Measurements from ENCODE around the gene PSMG3.

The PSMG3 gene

GRCh38 chr7:1569833-1570632 is at the start of gene PSMG3:
TSS of gene PSMG3 (minus strand) at chr7:1570032. CDS start at chr7:1569339, 693 bp downstream.
- DNase-seq = peak; percentile 91

GRCh38 chr7:1618475-1618874 is 48.6 kb upstream of the PSMG3 start:
- no peak for DNase-seq

- no peak for DNase-seq
Observed at GRCh38 chr7:1617957-1618356, 48.1 kb upstream of the PSMG3 start.

- DNase-seq = no peak
Observed at GRCh38 chr7:1616741-1617140, 46.9 kb upstream of the PSMG3 start.

GRCh38 chr7:1611708-1612241 is 41.9 kb upstream of the PSMG3 start:
- DNase-seq = no peak

- DNase-seq = no peak
Observed at GRCh38 chr7:1610678-1611302, 41.0 kb upstream of the PSMG3 start.

GRCh38 chr7:1610013-1610677 is 40.3 kb upstream of the PSMG3 start:
- no peak for DNase-seq

GRCh38 chr7:1609023-1609422 is 39.2 kb upstream of the PSMG3 start:
- no peak for DNase-seq

- no peak for DNase-seq
Observed at GRCh38 chr7:1608318-1608717, 38.5 kb upstream of the PSMG3 start.

- DNase-seq = no peak
Observed at GRCh38 chr7:1607696-1608095, 37.9 kb upstream of the PSMG3 start.

GRCh38 chr7:1607001-1607400 is 37.2 kb upstream of the PSMG3 start:
- no peak for DNase-seq

GRCh38 chr7:1604383-1604782 is 34.6 kb upstream of the PSMG3 start:
- DNase-seq = no peak

GRCh38 chr7:1603346-1604225 is 33.8 kb upstream of the PSMG3 start:
- no peak for DNase-seq

GRCh38 chr7:1602386-1602785 is 32.6 kb upstream of the PSMG3 start:
- no peak for DNase-seq

GRCh38 chr7:1601956-1602355 is 32.1 kb upstream of the PSMG3 start:
- no peak for DNase-seq

- no peak for DNase-seq
Observed at GRCh38 chr7:1599640-1600395, 30.0 kb upstream of the PSMG3 start.

GRCh38 chr7:1598961-1599639 is 29.3 kb upstream of the PSMG3 start:
- no peak for DNase-seq

- no peak for DNase-seq
Observed at GRCh38 chr7:1598286-1598685, 28.5 kb upstream of the PSMG3 start.

GRCh38 chr7:1597791-1598190 is 28.0 kb upstream of the PSMG3 start:
- DNase-seq = no peak

- no peak for DNase-seq
Observed at GRCh38 chr7:1597066-1597760, 27.4 kb upstream of the PSMG3 start.

All from stimulated activated CD4-positive, alpha-beta T cell treated with anti-CD3 and anti-CD28 coated beads, Interleukin-4, amount 100 ng/mL, for 24 hours (primary cell).